ENCODE results near the gene HMGB1.
A peak's percentile ranks its signal among the peaks of the same experiment; 100 is the strongest.
"Not testable (repeated sequence)": the region's sequence is repeated elsewhere in the genome, so short reads cannot be mapped to it uniquely, and the experiment has no call there.

The HMGB1 gene

GRCh38 chr13:30466358-30466714 is 600 bp upstream of the HMGB1 start:
- DNase-seq (ENCODE audit: low read depth) = no peak

GRCh38 chr13:30465343-30465592 is 468 bp downstream of the HMGB1 start:
- DNase-seq (ENCODE audit: low read depth) = no peak

GRCh38 chr13:30464496-30465342 is 1.0 kb downstream of the HMGB1 start:
- peak; percentile 71 for DNase-seq (ENCODE audit: low read depth)

- DNase-seq (ENCODE audit: low read depth) = peak; percentile 65
These were observed 1.8 kb downstream of the HMGB1 start for GRCh38 chr13:30463787-30464495.

- DNase-seq (ENCODE audit: low read depth) = not testable (repeated sequence)
These were observed 4.3 kb downstream of the HMGB1 start for GRCh38 chr13:30461279-30462066.

- DNase-seq (ENCODE audit: low read depth) = no peak
These were observed 8.3 kb downstream of the HMGB1 start for GRCh38 chr13:30457306-30457891.

- no peak for DNase-seq (ENCODE audit: low read depth)
These were observed 9.4 kb downstream of the HMGB1 start for GRCh38 chr13:30456290-30456689.

- no peak for DNase-seq (ENCODE audit: low read depth)
These were observed 10.7 kb downstream of the HMGB1 start for GRCh38 chr13:30454991-30455390.

- DNase-seq (ENCODE audit: low read depth) = no peak
These were observed 12.0 kb downstream of the HMGB1 start for GRCh38 chr13:30453727-30454126.

GRCh38 chr13:30451476-30451875 is 14.3 kb downstream of the HMGB1 start:
- not testable (repeated sequence) for DNase-seq (ENCODE audit: low read depth)

- no peak for DNase-seq (ENCODE audit: low read depth)
These were observed 15.7 kb downstream of the HMGB1 start for GRCh38 chr13:30450066-30450465.

GRCh38 chr13:30448441-30448840 is 17.3 kb downstream of the HMGB1 start:
- DNase-seq (ENCODE audit: low read depth) = no peak

GRCh38 chr13:30446126-30446500 is 19.6 kb downstream of the HMGB1 start:
- no peak for DNase-seq (ENCODE audit: low read depth)

GRCh38 chr13:30443957-30444404 is 21.8 kb downstream of the HMGB1 start:
- no peak for DNase-seq (ENCODE audit: low read depth)

- not testable (repeated sequence) for DNase-seq (ENCODE audit: low read depth)
These were observed 22.2 kb downstream of the HMGB1 start for GRCh38 chr13:30443491-30443890.

- no peak for DNase-seq (ENCODE audit: low read depth)
These were observed 22.8 kb downstream of the HMGB1 start for GRCh38 chr13:30442926-30443325.

- no peak for DNase-seq (ENCODE audit: low read depth)
These were observed 24.6 kb downstream of the HMGB1 start for GRCh38 chr13:30440910-30441703.

- no peak for DNase-seq (ENCODE audit: low read depth)
These were observed 27.4 kb downstream of the HMGB1 start for GRCh38 chr13:30438286-30438685.

GRCh38 chr13:30437177-30437576 is 28.6 kb downstream of the HMGB1 start:
- no peak for DNase-seq (ENCODE audit: low read depth)

GRCh38 chr13:30435911-30436451 is 29.8 kb downstream of the HMGB1 start:
- DNase-seq (ENCODE audit: low read depth) = no peak

GRCh38 chr13:30431269-30431940 is 34.3 kb downstream of the HMGB1 start:
- no peak for DNase-seq (ENCODE audit: low read depth)
